ENCODE results near the gene SETD3.

- TF ChIP-seq CTCF (IDR thresholded peaks at IDR 0.05) (no peak), EP300 (IDR thresholded peaks at IDR 0.05) (no peak), POLR2A (IDR thresholded peaks at IDR 0.05) (no peak), POLR2AphosphoS5 (IDR thresholded peaks at IDR 0.05) (no peak)
These were observed 131.6 kb downstream of the SETD3 start for GRCh38 chr14:99348816-99349614.

Measured in stomach (tissue), 4 donors.